Bronchial epithelial cell (primary cell): Measurements from ENCODE around the gene MUC4. TPM values are rescaled to one million over a fixed set of nuclear protein-coding genes. Genes with fewer than 3 reads are reported as not detected.

Experiments used
- DNase-seq: peaks from one replicate; pipeline ENCODE4 v3.0.0-alpha.2; 2010; ENCODE audit warnings: low read depth
- FAIRE-seq: peaks from 2 replicates; lab custom pipeline; 2011; peaks lifted over from hg19 to GRCh38; lab: Jason Lieb, UNC
- H3K27me3 ChIP-seq: 2 replicates; pipeline ENCODE4 v1.5.1; 2011; ENCODE audit warnings: low read length; ENCODE audit not compliant: control insufficient read depth, insufficient read depth
- H3K36me3 ChIP-seq: 2 replicates; pipeline ENCODE4 v1.5.1; 2011; ENCODE audit warnings: low read length; ENCODE audit not compliant: control insufficient read depth, insufficient read depth
- H3K4me3 ChIP-seq: 2 replicates; pipeline ENCODE4 v1.5.1; 2011; ENCODE audit warnings: mild to moderate bottlenecking, low read depth, low read length, control low read depth
- CTCF ChIP-seq: IDR thresholded peaks from 2 replicates; pipeline ENCODE4 v1.5.1; 2011; ENCODE audit warnings: mild to moderate bottlenecking, moderate library complexity, low read length, control low read depth, inconsistent platforms; ENCODE audit not compliant: insufficient read depth, severe bottlenecking
- total RNA-seq: library from RNA; depleted of rRNA; stranded (reverse); fragments of >200 nt; gene quantifications from 2 replicates; pipeline ENCODE4 v1.2.1, GENCODE V29; 2014

Gene MUC4
- total RNA-seq, 1 donor from 2014 or later: 0.26 TPM

- DNase-seq (no peak), FAIRE-seq (no peak)
- TF ChIP-seq CTCF: no peak
- H3K4me3 ChIP-seq: no peak overlapping the region
- no peaks in the 10 kb centered on the region for H3K36me3 ChIP-seq
- no peaks in the 10 kb centered on the region for H3K27me3 ChIP-seq
Observed at GRCh38 chr3:195703776-195704175, 108.0 kb downstream of the MUC4 start.

GRCh38 chr3:195701042-195701915, 110.5 kb downstream of the MUC4 start:
- no peak overlapping the region for H3K4me3 ChIP-seq
- H3K36me3 ChIP-seq: no peaks in the 10 kb centered on the region
- TF ChIP-seq CTCF: no peak
- no peaks in the 10 kb centered on the region for H3K27me3 ChIP-seq
- FAIRE-seq (no peak), DNase-seq (no peak)

GRCh38 chr3:195700319-195700718, 111.4 kb downstream of the MUC4 start:
- FAIRE-seq: no peak
- Histone ChIP-seq H3K36me3 (no peaks in the 10 kb centered on the region), H3K27me3 (no peaks in the 10 kb centered on the region), H3K4me3 (no peak overlapping the region)
- no peak for TF ChIP-seq CTCF
- no peak for DNase-seq

GRCh38 chr3:195699860-195700259, 111.9 kb downstream of the MUC4 start:
- TF ChIP-seq CTCF: no peak
- H3K36me3 ChIP-seq: no peaks in the 10 kb centered on the region
- no peaks in the 10 kb centered on the region for H3K27me3 ChIP-seq
- no peak for FAIRE-seq
- no peak overlapping the region for H3K4me3 ChIP-seq
- no peak for DNase-seq

GRCh38 chr3:195699388-195699771, 112.3 kb downstream of the MUC4 start:
- FAIRE-seq (no peak), DNase-seq (no peak)
- no peak overlapping the region for H3K4me3 ChIP-seq
- peaks cover under 1% of the 10 kb centered on the region for H3K36me3 ChIP-seq
- no peaks in the 10 kb centered on the region for H3K27me3 ChIP-seq
- no peak for TF ChIP-seq CTCF
